DND-41 (cell line): ENCODE data around the gene ITFG1.

Experiments
- ATAC-seq: fragments of 200-7000 bp; cut with Tn5 transposase; 3 replicates; pipeline ENCODE4 v1.9.1; 2021; ENCODE audit warnings: low read depth; ENCODE audit not compliant: insufficient read depth
- DNase-seq: peaks from one replicate; pipeline ENCODE4 v3.0.0-alpha.2; 2020
- H2AFZ ChIP-seq: 2 replicates; pipeline ENCODE4 v1.6.0; 2012; ENCODE audit warnings: low read depth, low read length
- H3K27ac ChIP-seq: 2 replicates; pipeline ENCODE4 v1.5.1; 2012; ENCODE audit warnings: low read length, inconsistent platforms
- H3K27me3 ChIP-seq: fragments of 200-600 bp; sonication (generic); 2 replicates; pipeline ENCODE4 v1.6.0; 2012; ENCODE audit warnings: low read length, mild to moderate bottlenecking, inconsistent platforms; ENCODE audit not compliant: insufficient read depth, poor library complexity
- H3K36me3 ChIP-seq: 2 replicates; pipeline ENCODE4 v1.5.1; 2012; ENCODE audit warnings: low read length, inconsistent platforms; ENCODE audit not compliant: insufficient read depth
- H3K4me1 ChIP-seq: 2 replicates; pipeline ENCODE4 v1.5.1; 2012; ENCODE audit warnings: mild to moderate bottlenecking, low read length; ENCODE audit not compliant: insufficient read depth
- H3K4me2 ChIP-seq: 2 replicates; pipeline ENCODE4 v1.6.0; 2012; ENCODE audit warnings: mild to moderate bottlenecking, moderate library complexity, low read length, inconsistent platforms; ENCODE audit not compliant: insufficient read depth
- H3K4me3 ChIP-seq, 2 experiments: fragments of 200-600 bp in 1 of 2; shearing (Covaris generic) in 1 of 2; 2 replicates each; pipeline ENCODE4 v1.5.1; 2012 to 2016; ENCODE audit warnings: inconsistent platforms in 2 of 2, low read length in 2 of 2, mild to moderate bottlenecking in 2 of 2, low read depth in 1 of 2, moderate library complexity in 1 of 2
- H3K79me2 ChIP-seq: 2 replicates; pipeline ENCODE4 v1.6.0; 2012; ENCODE audit warnings: low read length, inconsistent platforms; ENCODE audit not compliant: insufficient read depth
- H3K9ac ChIP-seq: 2 replicates; pipeline ENCODE4 v1.6.0; 2012; ENCODE audit warnings: low read depth, mild to moderate bottlenecking, inconsistent platforms, low read length, moderate library complexity
- H3K9me3 ChIP-seq: 2 replicates; pipeline ENCODE4 v1.5.1; 2012; ENCODE audit warnings: low read length, moderate library complexity, mild to moderate bottlenecking, inconsistent platforms; ENCODE audit not compliant: insufficient read depth, severe bottlenecking
- H4K20me1 ChIP-seq: 2 replicates; pipeline ENCODE4 v1.6.0; 2012; ENCODE audit warnings: low read length; ENCODE audit not compliant: insufficient read depth
- CTCF ChIP-seq: IDR thresholded peaks from 2 replicates; pipeline ENCODE4 v1.5.1; 2012; ENCODE audit warnings: borderline replicate concordance, low read length, moderate library complexity, mild to moderate bottlenecking; ENCODE audit not compliant: poor library complexity, severe bottlenecking; ENCODE audit errors: extremely low read depth
- EZH2 ChIP-seq: IDR thresholded peaks from 3 replicates; pipeline ENCODE4 v1.6.1; 2012; ENCODE audit warnings: borderline replicate concordance, low read depth, mild to moderate bottlenecking, moderate library complexity, low read length, inconsistent platforms; ENCODE audit not compliant: severe bottlenecking

ITFG1 gene

GRCh38 chr16:47230296-47230695 lies 230.6 kb downstream of the ITFG1 start:
- no peak overlapping the region for H3K27ac ChIP-seq
- TF ChIP-seq EZH2 (no peak), CTCF (no peak)

GRCh38 chr16:47229053-47230050 lies 231.5 kb downstream of the ITFG1 start:
- Histone ChIP-seq H3K9me3 (no peaks in the 10 kb centered on the region), H3K4me3 (no peak overlapping the region), H3K27ac (no peak overlapping the region), H3K4me2 (no peak overlapping the region), H4K20me1 (no peaks in the 10 kb centered on the region), H3K27me3 (no peaks in the 10 kb centered on the region), H3K4me1 (no peaks in the 10 kb centered on the region), H3K79me2 (no peaks in the 10 kb centered on the region), H2AFZ (no peak overlapping the region), H3K9ac (no peak overlapping the region), H3K36me3 (no peaks in the 10 kb centered on the region)
- ATAC-seq (no peak), DNase-seq (no peak)
- no peak for TF ChIP-seq EZH2
- TF ChIP-seq CTCF: no peak

More at GRCh38 chr16:47230296-47230695, 230.6 kb downstream of the ITFG1 start:
- Histone ChIP-seq H3K9me3 (no peaks in the 10 kb centered on the region), H3K4me2 (no peak overlapping the region), H3K9ac (no peak overlapping the region), H3K4me3 (no peak overlapping the region), H3K27me3 (no peaks in the 10 kb centered on the region), H3K4me1 (no peaks in the 10 kb centered on the region), H2AFZ (no peak overlapping the region), H4K20me1 (no peaks in the 10 kb centered on the region), H3K79me2 (no peaks in the 10 kb centered on the region), H3K36me3 (no peaks in the 10 kb centered on the region)
- no peak for DNase-seq
- ATAC-seq: no peak; the same call in 2 of the 3 replicates

GRCh38 chr16:47228241-47228640 lies 232.6 kb downstream of the ITFG1 start:
- Histone ChIP-seq H2AFZ (no peak overlapping the region), H3K4me3 (no peak overlapping the region), H3K36me3 (no peaks in the 10 kb centered on the region), H3K27me3 (no peaks in the 10 kb centered on the region), H4K20me1 (no peaks in the 10 kb centered on the region), H3K9me3 (no peaks in the 10 kb centered on the region), H3K9ac (no peak overlapping the region), H3K27ac (no peak overlapping the region), H3K79me2 (no peaks in the 10 kb centered on the region), H3K4me1 (no peaks in the 10 kb centered on the region), H3K4me2 (no peak overlapping the region)
- no peak for TF ChIP-seq CTCF
- TF ChIP-seq EZH2: no peak
- DNase-seq (no peak), ATAC-seq (no peak)
